ENCODE results near the gene NCAPD3.
"Not testable (repeated sequence)": the region's sequence is repeated elsewhere in the genome, so short reads cannot be mapped to it uniquely, and the experiment has no call there.

The NCAPD3 gene

GRCh38 chr11:134132808-134133207 lies 91.0 kb downstream of the NCAPD3 start:
- DNase-seq (ENCODE audit: low read depth in 2 of 2): no peak

- no peak for DNase-seq (ENCODE audit: low read depth in 2 of 2)
Observed at GRCh38 chr11:134131628-134132244, 92.0 kb downstream of the NCAPD3 start.

- DNase-seq (ENCODE audit: low read depth in 2 of 2): no peak
Observed at GRCh38 chr11:134126217-134126822, 97.4 kb downstream of the NCAPD3 start.

GRCh38 chr11:134125507-134125906 lies 98.3 kb downstream of the NCAPD3 start:
- DNase-seq (ENCODE audit: low read depth in 2 of 2): no peak

- DNase-seq (ENCODE audit: low read depth in 2 of 2): no peak
Observed at GRCh38 chr11:134124660-134125451, 98.9 kb downstream of the NCAPD3 start.

GRCh38 chr11:134120921-134121526 lies 102.7 kb downstream of the NCAPD3 start:
- DNase-seq (ENCODE audit: low read depth in 2 of 2): no peak

- no peak for DNase-seq (ENCODE audit: low read depth in 2 of 2)
Observed at GRCh38 chr11:134120143-134120850, 103.5 kb downstream of the NCAPD3 start.

GRCh38 chr11:134119094-134119493 lies 104.7 kb downstream of the NCAPD3 start:
- DNase-seq (ENCODE audit: low read depth in 2 of 2): no peak

GRCh38 chr11:134118006-134118405 lies 105.8 kb downstream of the NCAPD3 start:
- DNase-seq (ENCODE audit: low read depth in 2 of 2): no peak

GRCh38 chr11:134116210-134116609 lies 107.6 kb downstream of the NCAPD3 start:
- no peak for DNase-seq (ENCODE audit: low read depth in 2 of 2)

GRCh38 chr11:134113787-134114186 lies 110.0 kb downstream of the NCAPD3 start:
- DNase-seq (ENCODE audit: low read depth in 2 of 2): not testable (repeated sequence)

GRCh38 chr11:134110252-134110815 lies 113.4 kb downstream of the NCAPD3 start:
- DNase-seq (ENCODE audit: low read depth in 2 of 2): no peak

Data from stimulated activated CD8-positive, alpha-beta memory T cell treated with anti-CD3 and anti-CD28 coated beads, Interleukin-2, amount 100 ng/mL, for 1 hour (primary cell).